ENCODE data around the gene KCNMA1. TPM values are rescaled to one million over a fixed set of nuclear protein-coding genes. Genes with fewer than 3 reads are reported as not detected.

Gene KCNMA1
- total RNA-seq, 1 experiment from 2014 or later, result 0.49 TPM

GRCh38 chr10:77565590-77566023, 72.0 kb downstream of the KCNMA1 start:
- ChIA-PET RAD21 (ENCODE audit: low non-redundant PET in 1 of 2, low total read pairs in 2 of 2, uncharacterized antibody in 2 of 2, unreplicated experiment in 2 of 2) (no interaction called here), POLR2A (no interaction called here), CTCF (no interaction called here)
- H2AFZ ChIP-seq (ENCODE audit: low read depth, low read length, poor library complexity, severe bottlenecking), result peak overlapping the region; percentile 86
- DNase-seq (ENCODE audit: low read depth, low spot score) (no peak), ATAC-seq (no peak)
- H3K9ac ChIP-seq (ENCODE audit: low read length), result 0 out of 2 replicates have a peak overlapping the region, but pooled peaks have one; percentile 32
- no peaks in the 10 kb centered on the region for H3K79me2 ChIP-seq (ENCODE audit: insufficient read depth, low read length)
- intact Hi-C loops (cut with micrococcal nuclease), result no loop called here
- no peaks in the 10 kb centered on the region for H3K27me3 ChIP-seq (ENCODE audit: insufficient read depth, low read length)
- peak overlapping the region in 1 of 2 experiments; percentile 37; a peak in 2 of 4 replicates for H3K4me3 ChIP-seq (replicated peaks in 1 of 2; ENCODE audit: low read depth in 1 of 2, low read length in 2 of 2)
- no peak overlapping the region for H3K27ac ChIP-seq (ENCODE audit: low read depth, low read length)
- H4K20me1 ChIP-seq (ENCODE audit: insufficient read depth), result no peaks in the 10 kb centered on the region
- no peaks in the 10 kb centered on the region for H3K9me3 ChIP-seq (ENCODE audit: control insufficient read depth in 1 of 2, insufficient read depth in 1 of 2, low read depth in 1 of 2, low read length in 2 of 2)
- H3K36me3 ChIP-seq (ENCODE audit: control insufficient read depth in 1 of 2, insufficient read depth in 2 of 2, low read length in 2 of 2), result no peaks in the 10 kb centered on the region
- TF ChIP-seq SRF (IDR thresholded peaks at IDR 0.05; ENCODE audit: low read depth) (no peak), JUND (IDR thresholded peaks at IDR 0.05) (no peak), YY1 (IDR thresholded peaks at IDR 0.05; ENCODE audit: extremely low read depth, insufficient replicate concordance, low read depth, low read length) (no peak), CTCF (IDR thresholded peaks at IDR 0.05 in 2 of 3, conservative IDR thresholded peaks at IDR 0.05 in 1 of 3; ENCODE audit: borderline replicate concordance in 1 of 3, insufficient read depth in 1 of 3, low read depth in 2 of 3, low read length in 2 of 3) (no peak), EZH2phosphoT487 (IDR thresholded peaks at IDR 0.05; ENCODE audit: borderline replicate concordance) (no peak), POLR2A (IDR thresholded peaks at IDR 0.05; ENCODE audit: borderline replicate concordance, extremely low read depth, insufficient read depth, insufficient read length) (no peak), RAD21 (IDR thresholded peaks at IDR 0.05; ENCODE audit: low read depth) (no peak), SIN3A (IDR thresholded peaks at IDR 0.05; ENCODE audit: low read depth) (no peak), EGR1 (IDR thresholded peaks at IDR 0.05; ENCODE audit: low read depth) (no peak), ZBTB33 (IDR thresholded peaks at IDR 0.05; ENCODE audit: extremely low read depth, insufficient replicate concordance, low read length) (no peak), TCF7L2 (IDR thresholded peaks at IDR 0.05; ENCODE audit: borderline replicate concordance, extremely low read depth, insufficient read depth, insufficient read length) (no peak), SP1 (IDR thresholded peaks at IDR 0.05; ENCODE audit: low read depth) (no peak), MAX (IDR thresholded peaks at IDR 0.05) (no peak), ELF1 (IDR thresholded peaks at IDR 0.05; ENCODE audit: borderline replicate concordance, low read depth) (no peak), FOSL1 (IDR thresholded peaks at IDR 0.05; ENCODE audit: low read depth) (no peak), POLR2AphosphoS5 (IDR thresholded peaks at IDR 0.05; ENCODE audit: low read depth, low read length) (no peak), EZH2 (IDR thresholded peaks at IDR 0.05) (no peak), ZFX (IDR thresholded peaks at IDR 0.05) (no peak), ZNF274 (IDR thresholded peaks at IDR 0.05; ENCODE audit: low read depth, low read length) (no peak)
- H3K9me2 ChIP-seq (ENCODE audit: insufficient read depth), result no peaks in the 10 kb centered on the region
- no TSS peak for BruUV-seq (replicated peaks)
- H3K4me2 ChIP-seq (ENCODE audit: low read length), result peak overlapping the region; percentile 71
- H3K4me1 ChIP-seq (ENCODE audit: control insufficient read depth in 1 of 2, insufficient read depth in 2 of 2, low read length in 2 of 2), result peaks cover 16 to 33% of the 10 kb centered on the region in 2 experiments

Data from HCT116 (cell line).